ENCODE data around the gene CACNB2. TPM values are rescaled to one million over a fixed set of nuclear protein-coding genes. Genes with fewer than 3 reads are reported as not detected.

The CACNB2 gene
- total RNA-seq, 1 donor from 2014 or later, result 0.43 TPM

GRCh38 chr10:18273039-18273438 is 132.8 kb downstream of the CACNB2 start:
- no peak overlapping the region for H3K4me3 Mint-ChIP-seq (ENCODE audit: unreplicated experiment)
- no peak for TF ChIP-seq CTCF (IDR thresholded peaks at IDR 0.05)
- H3K4me1 Mint-ChIP-seq (ENCODE audit: unreplicated experiment), result no peaks in the 10 kb centered on the region
- no peak for DNase-seq (ENCODE audit: extremely low spot score, unreplicated experiment)
- peaks cover 4% of the 10 kb centered on the region for H3K27me3 Mint-ChIP-seq (ENCODE audit: unreplicated experiment)
- H3K36me3 Mint-ChIP-seq (ENCODE audit: unreplicated experiment), result no peaks in the 10 kb centered on the region
- no peak overlapping the region for H3K27ac Mint-ChIP-seq (ENCODE audit: unreplicated experiment)
- H3K9me3 Mint-ChIP-seq (ENCODE audit: unreplicated experiment), result no peaks in the 10 kb centered on the region

- Mint-ChIP-seq H3K36me3 (ENCODE audit: unreplicated experiment) (no peaks in the 10 kb centered on the region), H3K9me3 (ENCODE audit: unreplicated experiment) (no peaks in the 10 kb centered on the region), H3K27ac (ENCODE audit: unreplicated experiment) (no peak overlapping the region), H3K4me3 (ENCODE audit: unreplicated experiment) (no peak overlapping the region), H3K4me1 (ENCODE audit: unreplicated experiment) (no peaks in the 10 kb centered on the region), H3K27me3 (ENCODE audit: unreplicated experiment) (peaks cover 4% of the 10 kb centered on the region)
- no peak for TF ChIP-seq CTCF (IDR thresholded peaks at IDR 0.05)
- DNase-seq (ENCODE audit: extremely low spot score, unreplicated experiment), result no peak
These were observed 138.0 kb downstream of the CACNB2 start for GRCh38 chr10:18278181-18278580.

- TF ChIP-seq CTCF (IDR thresholded peaks at IDR 0.05), result no peak
- no peak for DNase-seq (ENCODE audit: extremely low spot score, unreplicated experiment)
- no peaks in the 10 kb centered on the region for H3K9me3 Mint-ChIP-seq (ENCODE audit: unreplicated experiment)
These were observed 138.9 kb downstream of the CACNB2 start for GRCh38 chr10:18279173-18279572.

GRCh38 chr10:18282094-18282493 is 141.9 kb downstream of the CACNB2 start:
- Mint-ChIP-seq H3K27ac (ENCODE audit: unreplicated experiment) (no peak overlapping the region), H3K27me3 (ENCODE audit: unreplicated experiment) (no peaks in the 10 kb centered on the region), H3K4me1 (ENCODE audit: unreplicated experiment) (no peaks in the 10 kb centered on the region), H3K9me3 (ENCODE audit: unreplicated experiment) (no peaks in the 10 kb centered on the region), H3K36me3 (ENCODE audit: unreplicated experiment) (no peaks in the 10 kb centered on the region), H3K4me3 (ENCODE audit: unreplicated experiment) (no peak overlapping the region)
- no peak for DNase-seq (ENCODE audit: extremely low spot score, unreplicated experiment)
- no peak for TF ChIP-seq CTCF (IDR thresholded peaks at IDR 0.05)

More at GRCh38 chr10:18279173-18279572, 138.9 kb downstream of the CACNB2 start:
- Mint-ChIP-seq H3K4me3 (ENCODE audit: unreplicated experiment) (no peak overlapping the region), H3K27ac (ENCODE audit: unreplicated experiment) (no peak overlapping the region), H3K4me1 (ENCODE audit: unreplicated experiment) (no peaks in the 10 kb centered on the region), H3K36me3 (ENCODE audit: unreplicated experiment) (no peaks in the 10 kb centered on the region), H3K27me3 (ENCODE audit: unreplicated experiment) (peaks cover 2% of the 10 kb centered on the region)

- DNase-seq (ENCODE audit: extremely low spot score, unreplicated experiment), result no peak
- peaks cover 4% of the 10 kb centered on the region for H3K27me3 Mint-ChIP-seq (ENCODE audit: unreplicated experiment)
- H3K4me3 Mint-ChIP-seq (ENCODE audit: unreplicated experiment), result no peak overlapping the region
- no peaks in the 10 kb centered on the region for H3K4me1 Mint-ChIP-seq (ENCODE audit: unreplicated experiment)
- no peak for TF ChIP-seq CTCF (IDR thresholded peaks at IDR 0.05)
- no peaks in the 10 kb centered on the region for H3K9me3 Mint-ChIP-seq (ENCODE audit: unreplicated experiment)
- no peaks in the 10 kb centered on the region for H3K36me3 Mint-ChIP-seq (ENCODE audit: unreplicated experiment)
- no peak overlapping the region for H3K27ac Mint-ChIP-seq (ENCODE audit: unreplicated experiment)
These were observed 150.6 kb downstream of the CACNB2 start for GRCh38 chr10:18290651-18291313.
